Lung (tissue), 12 donors: ENCODE measurements around the gene LSM7. TPM values are rescaled to one million over a fixed set of nuclear protein-coding genes. Genes with fewer than 3 reads are reported as not detected.

Experiments
- ATAC-seq: fragments of 200-7000 bp; cut with Tn5 transposase; one replicate; pipeline ENCODE4 v1.9.1; 2020; ENCODE audit warnings: moderate number of reproducible peaks; ENCODE audit not compliant: insufficient read depth, low FRiP score
- DNase-seq, 3 donors: peaks; one replicate each; pipeline ENCODE4 v3.0.0-alpha.2; 2013 to 2017
- H3K27ac ChIP-seq, 2 donors: one replicate each; pipeline ENCODE4 v1.5.1; 2013; ENCODE audit warnings: mild to moderate bottlenecking in 2 of 2, moderate library complexity in 2 of 2, control low read depth in 1 of 2, inconsistent platforms in 1 of 2, low read depth in 1 of 2, low read length in 1 of 2
- H3K27me3 ChIP-seq, 3 donors: one replicate each; pipeline ENCODE4 v1.5.1; 2013; ENCODE audit warnings: low read length in 2 of 3; ENCODE audit not compliant: control insufficient read depth in 3 of 3, insufficient read depth in 3 of 3
- H3K36me3 ChIP-seq, 4 donors: one replicate each; pipeline ENCODE4 v1.5.1; 2013; ENCODE audit warnings: low read length in 4 of 4, mild to moderate bottlenecking in 1 of 4, moderate library complexity in 1 of 4; ENCODE audit not compliant: control insufficient read depth in 4 of 4, insufficient read depth in 4 of 4
- H3K4me1 ChIP-seq, 5 donors: one replicate each; pipeline ENCODE4 v1.5.1; 2013; ENCODE audit warnings: low read length in 5 of 5, mild to moderate bottlenecking in 2 of 5, moderate library complexity in 1 of 5; ENCODE audit not compliant: control insufficient read depth in 5 of 5, insufficient read depth in 5 of 5
- H3K4me3 ChIP-seq: one replicate; pipeline ENCODE4 v1.5.1; 2013; ENCODE audit warnings: mild to moderate bottlenecking, control low read depth, moderate library complexity
- H3K9ac ChIP-seq, 2 donors: one replicate each; pipeline ENCODE4 v1.5.1; 2013; ENCODE audit warnings: low read length in 2 of 2, control low read depth in 1 of 2; ENCODE audit not compliant: insufficient read depth in 1 of 2
- H3K9me3 ChIP-seq, 4 donors: one replicate each; pipeline ENCODE4 v1.5.1; 2013; ENCODE audit warnings: low read length in 3 of 4, mild to moderate bottlenecking in 1 of 4, moderate library complexity in 1 of 4; ENCODE audit not compliant: control insufficient read depth in 4 of 4, insufficient read depth in 3 of 4
- WGBS, 2 donors: extraction: QIAGEN DNeasy Blood & Tissue Kit; methylation state at CpG; one replicate each; pipeline ENCODE4 v1.1.7; 2013; 5-methylcytosine and 5-hydroxymethylcytosine counted together
- polyA plus RNA-seq, 2 donors: library from polyadenylated mRNA; stranded (reverse); fragments of 200-250 nt; gene quantifications; one replicate each; pipeline ENCODE4 v1.2.1, GENCODE V29; 2013
- total RNA-seq, 2 donors: library from RNA; depleted of rRNA in 1 of 2; stranded (reverse); fragments of >200 nt in 1 of 2; gene quantifications; one replicate each; pipeline ENCODE4 v1.2.1, GENCODE V29; 2014 to 2021
- TF ChIP-seq, protein P1 (sequence below): IDR thresholded peaks from 2 replicates; pipeline ENCODE4 v1.5.1; 2012; ENCODE audit warnings: mild to moderate bottlenecking; ENCODE audit errors: control extremely low read depth, extremely low read depth
- donor health status: control.
- donor health status: control.
- donor health status: Bipolar disorder and iron deficiency.
- donor health status: healthy.
- donor health status: DM: yes; HTN: yes; CAD: no.

LSM7 gene
- total and polyA plus RNA-seq, 4 donors = 54.9 to 307 (median 191) TPM

DNA sequence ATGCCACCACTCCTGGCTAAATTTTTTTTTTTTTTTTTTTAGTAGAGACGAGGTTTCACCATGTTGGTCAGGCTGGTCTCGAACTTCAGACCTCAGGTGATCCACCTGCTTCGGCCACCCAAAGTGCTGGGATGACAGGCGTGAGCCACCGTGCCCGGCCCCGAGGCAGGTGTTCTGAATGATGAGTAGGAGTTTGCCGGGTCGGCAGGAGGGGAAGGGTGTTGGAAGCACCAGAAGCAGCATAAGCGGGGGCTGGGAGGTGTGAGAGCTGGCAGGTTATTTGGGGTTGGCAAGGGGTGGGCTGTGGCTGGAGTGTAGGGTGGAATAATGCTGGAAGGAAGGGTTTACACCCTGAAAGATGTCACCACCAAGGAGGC is 1.9 kb upstream of the LSM7 start:
- Histone ChIP-seq H3K4me1 (peaks cover 0 to 37% (median 18%) of the 10 kb centered on the region in 5 donors), H3K27ac (no peak overlapping the region), H3K9ac (no peak overlapping the region), H3K9me3 (no peaks in the 10 kb centered on the region), H3K4me3 (no peak overlapping the region), H3K36me3 (peaks cover 0 to 3% (median 1%) of the 10 kb centered on the region in 4 donors), H3K27me3 (no peaks in the 10 kb centered on the region)
- TF ChIP-seq, protein P1, sequence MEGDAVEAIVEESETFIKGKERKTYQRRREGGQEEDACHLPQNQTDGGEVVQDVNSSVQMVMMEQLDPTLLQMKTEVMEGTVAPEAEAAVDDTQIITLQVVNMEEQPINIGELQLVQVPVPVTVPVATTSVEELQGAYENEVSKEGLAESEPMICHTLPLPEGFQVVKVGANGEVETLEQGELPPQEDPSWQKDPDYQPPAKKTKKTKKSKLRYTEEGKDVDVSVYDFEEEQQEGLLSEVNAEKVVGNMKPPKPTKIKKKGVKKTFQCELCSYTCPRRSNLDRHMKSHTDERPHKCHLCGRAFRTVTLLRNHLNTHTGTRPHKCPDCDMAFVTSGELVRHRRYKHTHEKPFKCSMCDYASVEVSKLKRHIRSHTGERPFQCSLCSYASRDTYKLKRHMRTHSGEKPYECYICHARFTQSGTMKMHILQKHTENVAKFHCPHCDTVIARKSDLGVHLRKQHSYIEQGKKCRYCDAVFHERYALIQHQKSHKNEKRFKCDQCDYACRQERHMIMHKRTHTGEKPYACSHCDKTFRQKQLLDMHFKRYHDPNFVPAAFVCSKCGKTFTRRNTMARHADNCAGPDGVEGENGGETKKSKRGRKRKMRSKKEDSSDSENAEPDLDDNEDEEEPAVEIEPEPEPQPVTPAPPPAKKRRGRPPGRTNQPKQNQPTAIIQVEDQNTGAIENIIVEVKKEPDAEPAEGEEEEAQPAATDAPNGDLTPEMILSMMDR = no peak
- WGBS, 2 donors = 81 to 86% methylated on average over 10 of the region's 10 CpGs
- DNase-seq (no peak), ATAC-seq (no peak)

DNA sequence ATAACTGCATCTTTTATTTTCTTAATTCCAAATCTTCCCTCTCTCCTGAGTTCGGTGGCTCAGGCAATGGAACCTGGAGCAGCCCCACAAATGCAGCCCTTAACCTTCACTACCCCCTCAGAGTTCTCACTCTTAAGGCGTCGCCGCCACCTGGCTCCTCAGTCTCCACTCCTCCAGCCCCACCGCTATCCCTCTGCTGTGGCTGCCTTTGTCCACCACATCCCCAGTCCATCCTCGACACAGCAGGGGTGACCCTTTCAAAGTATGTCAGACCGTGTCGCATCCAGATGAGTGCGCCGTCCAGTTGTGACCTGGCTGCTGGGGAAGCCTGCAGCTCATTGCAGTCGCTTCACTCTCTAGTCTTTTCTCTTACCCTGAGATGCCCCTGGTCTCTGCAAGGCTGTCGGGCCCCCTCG is 1.1 kb upstream of the LSM7 start:
- Histone ChIP-seq H3K27ac (no peak overlapping the region), H3K4me1 (peaks cover 0 to 37% (median 18%) of the 10 kb centered on the region in 5 donors)

DNA sequence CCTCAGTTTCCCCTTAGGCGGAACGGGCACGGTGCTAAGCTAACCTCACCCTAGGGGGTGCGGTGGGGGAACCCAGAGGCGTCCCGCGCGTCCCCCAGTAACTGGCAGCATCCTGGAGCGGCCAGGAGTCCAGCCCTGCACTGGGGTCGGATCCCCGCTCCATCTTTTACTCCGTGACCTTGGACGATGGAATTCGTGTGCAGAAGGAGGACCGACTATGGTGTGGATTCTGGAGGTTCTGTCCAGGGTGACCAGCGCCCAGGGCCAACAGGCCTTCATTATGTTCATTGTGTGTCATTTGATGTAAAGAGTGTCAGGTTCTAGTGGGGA is 728 bp upstream of the LSM7 start:
- TF ChIP-seq, protein P1 = no peak
- Histone ChIP-seq H3K4me1 (peaks cover 0 to 37% (median 18%) of the 10 kb centered on the region in 5 donors), H3K27ac (peak overlapping the region in 1 of 2 donors; percentile 86), H3K9me3 (no peaks in the 10 kb centered on the region), H3K36me3 (peaks cover 0 to 10% (median 5%) of the 10 kb centered on the region in 4 donors), H3K9ac (peak overlapping the region; percentile 37 to 46), H3K27me3 (no peaks in the 10 kb centered on the region), H3K4me3 (peak overlapping the region; percentile 93)
- ATAC-seq (no peak), DNase-seq (no peak)
- 4 to 6% methylated on average over 16 of the region's 16 CpGs for WGBS, 2 donors

More for the DNA sequence above, 1.1 kb upstream of the LSM7 start:
- H3K36me3 ChIP-seq = peaks cover 0 to 7% (median 5%) of the 10 kb centered on the region in 4 donors
- peak overlapping the region; percentile 37 to 46 for H3K9ac ChIP-seq
- DNase-seq = no peak
- 65 to 73% methylated on average over 13 of the region's 13 CpGs for WGBS, 2 donors
- TF ChIP-seq, protein P1 = no peak
- ATAC-seq = no peak
- no peaks in the 10 kb centered on the region for H3K9me3 ChIP-seq
- H3K27me3 ChIP-seq = no peaks in the 10 kb centered on the region
- no peak overlapping the region for H3K4me3 ChIP-seq

DNA sequence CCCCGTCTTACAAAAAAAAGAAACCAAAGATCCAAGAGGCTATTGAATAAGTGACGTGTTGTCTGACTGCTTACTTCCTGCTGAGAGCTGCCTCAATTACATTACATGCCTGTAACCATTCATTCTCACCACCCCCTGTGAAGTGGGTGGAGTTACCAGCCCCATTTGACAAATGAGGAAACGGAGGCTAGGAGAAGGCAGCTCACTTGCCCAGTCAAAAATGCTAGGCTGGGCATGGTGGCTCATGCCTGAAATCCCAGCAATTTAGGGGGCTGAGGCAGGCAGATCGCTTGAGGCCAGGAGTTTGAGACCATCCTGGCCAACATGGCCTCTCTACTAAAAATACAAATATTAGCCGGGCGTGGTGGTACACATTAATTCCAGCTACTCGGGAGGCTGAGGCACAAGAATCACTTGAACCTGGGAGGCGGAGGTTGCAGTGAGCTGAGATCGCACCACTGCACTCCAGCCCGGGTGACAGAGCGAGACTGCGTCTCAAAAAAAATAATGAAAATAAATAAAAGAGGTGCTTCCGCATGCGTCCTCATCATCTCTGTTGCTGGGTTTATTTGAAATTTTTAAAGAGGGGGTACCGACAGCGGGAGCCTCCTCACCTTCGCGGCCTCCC is 499 bp downstream of the LSM7 start:
- no peaks in the 10 kb centered on the region for H3K9me3 ChIP-seq
- H3K27me3 ChIP-seq = no peaks in the 10 kb centered on the region
- ATAC-seq (peak; percentile 82), DNase-seq (peak; percentile 52 to 68 (median 64))
- peaks cover 0 to 37% (median 14%) of the 10 kb centered on the region in 5 donors for H3K4me1 ChIP-seq
- H3K36me3 ChIP-seq = peaks cover 0 to 22% (median 5%) of the 10 kb centered on the region in 4 donors
- 0 to 1% methylated on average over 18 of the region's 18 CpGs for WGBS, 2 donors
- H3K27ac ChIP-seq = peak overlapping the region; percentile 69 to 86
- TF ChIP-seq, protein P1 = no peak
- H3K9ac ChIP-seq = peak overlapping the region; percentile 39 to 46
- H3K4me3 ChIP-seq = peak overlapping the region; percentile 93
